ENCODE results near the gene LYL1. TPM values are rescaled to one million over a fixed set of nuclear protein-coding genes. Genes with fewer than 3 reads are reported as not detected.

LYL1 gene
- total RNA-seq, 2 donors from 2014 or later, result 4.6 to 13.3 TPM

- DNase-seq (ENCODE audit: low spot score), result no peak
- Histone ChIP-seq H3K4me3 (no peak overlapping the region), H3K27ac (no peak overlapping the region), H3K27me3 (replicated peaks; ENCODE audit: insufficient read depth) (no peaks in the 10 kb centered on the region), H3K9me3 (no peaks in the 10 kb centered on the region), H3K36me3 (no peaks in the 10 kb centered on the region), H3K4me1 (replicated peaks) (no peaks in the 10 kb centered on the region)
- intact Hi-C loops (cut with DNase I), result no loop called here
- TF ChIP-seq CTCF (IDR thresholded peaks at IDR 0.05) (no peak), POLR2AphosphoS5 (IDR thresholded peaks at IDR 0.05) (peak; percentile 34)
- WGBS, result 85% methylated on average over 3 of the region's 3 CpGs
Observed at GRCh38 chr19:13134626-13135025, 32.0 kb upstream of the LYL1 start.

- WGBS, result 74% methylated on average over 12 of the region's 12 CpGs
- Histone ChIP-seq H3K36me3 (no peaks in the 10 kb centered on the region), H3K9me3 (no peaks in the 10 kb centered on the region), H3K27me3 (replicated peaks; ENCODE audit: insufficient read depth) (no peaks in the 10 kb centered on the region), H3K4me1 (replicated peaks) (no peaks in the 10 kb centered on the region), H3K27ac (no peak overlapping the region), H3K4me3 (no peak overlapping the region)
- no peak for DNase-seq (ENCODE audit: low spot score)
- TF ChIP-seq POLR2A (IDR thresholded peaks at IDR 0.05) (no peak), CTCF (IDR thresholded peaks at IDR 0.05) (no peak), POLR2AphosphoS5 (IDR thresholded peaks at IDR 0.05) (no peak)
- intact Hi-C loops (cut with DNase I), result no loop called here
Observed at GRCh38 chr19:13133241-13133870, 30.7 kb upstream of the LYL1 start.

- no peak overlapping the region for H3K27ac ChIP-seq
- no peaks in the 10 kb centered on the region for H3K36me3 ChIP-seq
- H3K4me1 ChIP-seq (replicated peaks), result no peaks in the 10 kb centered on the region
- no peaks in the 10 kb centered on the region for H3K9me3 ChIP-seq
- intact Hi-C loops (cut with DNase I), result no loop called here
- no peak for DNase-seq (ENCODE audit: low spot score)
- WGBS, result 80% methylated on average over 8 of the region's 8 CpGs
- TF ChIP-seq POLR2AphosphoS5 (IDR thresholded peaks at IDR 0.05) (no peak), CTCF (IDR thresholded peaks at IDR 0.05) (no peak), POLR2A (IDR thresholded peaks at IDR 0.05) (no peak)
- H3K27me3 ChIP-seq (replicated peaks; ENCODE audit: insufficient read depth), result no peaks in the 10 kb centered on the region
- H3K4me3 ChIP-seq, result no peak overlapping the region
Observed at GRCh38 chr19:13132471-13133180, 30.0 kb upstream of the LYL1 start.

- Histone ChIP-seq H3K4me1 (replicated peaks) (no peaks in the 10 kb centered on the region), H3K4me3 (no peak overlapping the region), H3K36me3 (no peaks in the 10 kb centered on the region), H3K27ac (no peak overlapping the region), H3K9me3 (no peaks in the 10 kb centered on the region), H3K27me3 (replicated peaks; ENCODE audit: insufficient read depth) (no peaks in the 10 kb centered on the region)
- intact Hi-C loops (cut with DNase I), result no loop called here
- 88% methylated on average over 3 of the region's 3 CpGs for WGBS
- no peak for TF ChIP-seq POLR2AphosphoS5 (IDR thresholded peaks at IDR 0.05)
- TF ChIP-seq CTCF (IDR thresholded peaks at IDR 0.05), result no peak
- TF ChIP-seq POLR2A (IDR thresholded peaks at IDR 0.05), result no peak
- DNase-seq (ENCODE audit: low spot score), result no peak
Observed at GRCh38 chr19:13130886-13131490, 28.3 kb upstream of the LYL1 start.
